HEK293T (cell line): Measurements from ENCODE around the gene CLEC1A.

ENCODE experiments used
- BHLHE40 ChIP-seq: fragments of 450-650 bp; IDR thresholded peaks from 2 replicates; pipeline ENCODE4 v1.6.1; 2016; ENCODE audit warnings: mild to moderate bottlenecking, moderate library complexity, borderline replicate concordance
- ELF4 ChIP-seq: fragments of 450-650 bp; IDR thresholded peaks from 2 replicates; pipeline ENCODE4 v1.6.1; 2017; ENCODE audit warnings: antibody characterized with exemption
- HDGF ChIP-seq: fragments of 450-650 bp; IDR thresholded peaks from 2 replicates; pipeline ENCODE4 v1.6.1; 2017; ENCODE audit warnings: antibody characterized with exemption, borderline replicate concordance
- PKNOX1 ChIP-seq: fragments of 450-650 bp; IDR thresholded peaks from 2 replicates; pipeline ENCODE4 v1.6.1; 2016
- TARDBP ChIP-seq: fragments of 450-650 bp; IDR thresholded peaks from 2 replicates; pipeline ENCODE4 v1.6.1; 2016
- ZNF384 ChIP-seq: fragments of 450-650 bp; IDR thresholded peaks from 2 replicates; pipeline ENCODE4 v1.6.1; 2016

GRCh38 chr12:10086387-10086786 is 12.4 kb downstream of the CLEC1A start:
- no peak for TF ChIP-seq HDGF
- TF ChIP-seq PKNOX1, result no peak
- no peak for TF ChIP-seq ZNF384
- no peak for TF ChIP-seq ELF4
- TF ChIP-seq BHLHE40, result no peak
- TF ChIP-seq TARDBP, result no peak
